ENCODE data around the gene UBE4B. TPM values are rescaled to one million over a fixed set of nuclear protein-coding genes. Genes with fewer than 3 reads are reported as not detected.

UBE4B gene
- total and polyA plus RNA-seq, 9 of the 15 experiments (the other 6 are each of a cell fraction or from before 2014, with no cell fraction given) = 11.7 to 73.7 (median 40.1) TPM

GRCh38 chr1:10105484-10105883 is 72.7 kb downstream of the UBE4B start (continued):
- TF ChIP-seq E2F4 (CRISPR knock-in tag; IDR thresholded peaks at IDR 0.05; ENCODE audit: low read depth) (no peak), SNIP1 (IDR thresholded peaks at IDR 0.05; ENCODE audit: low read depth) (no peak), SAFB2 (IDR thresholded peaks at IDR 0.05; ENCODE audit: borderline replicate concordance, low read depth, low read length, severe bottlenecking) (no peak), DACH1 (IDR thresholded peaks at IDR 0.05; ENCODE audit: partially characterized antibody) (no peak), ZFP36 (IDR thresholded peaks at IDR 0.05; ENCODE audit: low read depth, low read length, partially characterized antibody) (no peak), SMARCA5 (IDR thresholded peaks at IDR 0.05) (no peak), ZNF121 (CRISPR knock-in tag; conservative IDR thresholded peaks at IDR 0.05) (no peak), ZBTB49 (CRISPR knock-in tag; IDR thresholded peaks at IDR 0.05; ENCODE audit: borderline replicate concordance) (no peak), RNF2 (IDR thresholded peaks at IDR 0.05) (no peak), MGA (IDR thresholded peaks at IDR 0.05) (no peak), ZC3H8 (IDR thresholded peaks at IDR 0.05) (no peak)

Data from K562 (cell line).